Keratinocyte (primary cell): ENCODE measurements around the gene MRPL52. TPM values are rescaled to one million over a fixed set of nuclear protein-coding genes. Genes with fewer than 3 reads are reported as not detected.

ENCODE experiments used
- DNase-seq: peaks from one replicate; pipeline ENCODE4 v3.0.0-alpha.2; 2011; ENCODE audit warnings: low read depth, missing footprints, low spot score
- FAIRE-seq: peaks from 2 replicates; lab custom pipeline; 2011; peaks lifted over from hg19 to GRCh38; lab: Jason Lieb, UNC
- H2AFZ ChIP-seq: 2 replicates; pipeline ENCODE4 v1.6.0; 2012; ENCODE audit warnings: low read length, control low read depth, inconsistent platforms; ENCODE audit not compliant: control insufficient read depth
- H3K27ac ChIP-seq: 2 replicates; pipeline ENCODE4 v1.5.1; 2011; ENCODE audit warnings: low read length; ENCODE audit not compliant: control insufficient read depth, insufficient read depth
- H3K27me3 ChIP-seq: 3 replicates; pipeline ENCODE4 v1.6.0; 2011; ENCODE audit warnings: low read length; ENCODE audit not compliant: control insufficient read depth, insufficient read depth; ENCODE audit errors: extremely low read depth
- H3K36me3 ChIP-seq, 2 experiments: 2 replicates in 1 of 2; 3 replicates in 1 of 2; pipeline ENCODE4 v1.5.1; 2011; ENCODE audit warnings: low read length in 2 of 2, mild to moderate bottlenecking in 1 of 2; ENCODE audit not compliant: control insufficient read depth in 2 of 2, insufficient read depth in 2 of 2; ENCODE audit errors: extremely low read depth in 1 of 2
- H3K4me1 ChIP-seq: 3 replicates; pipeline ENCODE4 v1.5.1; 2011; ENCODE audit warnings: low read length; ENCODE audit not compliant: control insufficient read depth, insufficient read depth; ENCODE audit errors: extremely low read depth
- H3K4me2 ChIP-seq: 3 replicates; pipeline ENCODE4 v1.6.0; 2011; ENCODE audit warnings: low read depth, low read length; ENCODE audit not compliant: control insufficient read depth, insufficient read depth; ENCODE audit errors: extremely low read depth
- H3K4me3 ChIP-seq, 3 experiments: fragments of 200-600 bp in 1 of 3; sonication (generic) in 1 of 3; 2 replicates in 2 of 3; 3 replicates in 1 of 3; pipeline ENCODE4 v1.5.1; 2011 to 2016; ENCODE audit warnings: low read length in 3 of 3, mild to moderate bottlenecking in 3 of 3, control low read depth in 2 of 3, inconsistent platforms in 1 of 3, low read depth in 1 of 3, mixed read lengths in 1 of 3, mixed run types in 1 of 3, moderate library complexity in 1 of 3; ENCODE audit not compliant: control insufficient read depth in 2 of 3, insufficient read depth in 2 of 3; ENCODE audit errors: extremely low read depth in 1 of 3
- H3K79me2 ChIP-seq: 2 replicates; pipeline ENCODE4 v1.6.0; 2012; ENCODE audit warnings: low read length; ENCODE audit not compliant: control insufficient read depth, insufficient read depth
- H3K9ac ChIP-seq: 3 replicates; pipeline ENCODE4 v1.6.0; 2011; ENCODE audit warnings: low read length; ENCODE audit not compliant: control insufficient read depth, insufficient read depth; ENCODE audit errors: extremely low read depth
- H3K9me1 ChIP-seq: 3 replicates; pipeline ENCODE4 v1.6.0; 2011; ENCODE audit warnings: low read length; ENCODE audit not compliant: control insufficient read depth, insufficient read depth; ENCODE audit errors: extremely low read depth
- H3K9me3 ChIP-seq: 2 replicates; pipeline ENCODE4 v1.5.1; 2012; ENCODE audit warnings: low read depth, low read length; ENCODE audit not compliant: control insufficient read depth
- H4K20me1 ChIP-seq: 3 replicates; pipeline ENCODE4 v1.6.0; 2011; ENCODE audit warnings: low read length; ENCODE audit not compliant: control insufficient read depth, insufficient read depth; ENCODE audit errors: extremely low read depth
- CTCF ChIP-seq, 3 experiments: IDR thresholded peaks in 1 of 3; conservative IDR thresholded peaks in 1 of 3; optimal IDR thresholded peaks in 1 of 3; 2 replicates in 2 of 3; 3 replicates in 1 of 3; pipeline versions ENCODE3 to v1.5.1; 2011; ENCODE audit warnings: low read length in 3 of 3, mild to moderate bottlenecking in 3 of 3, moderate library complexity in 2 of 3, control low read depth in 1 of 3, inconsistent platforms in 1 of 3; ENCODE audit not compliant: insufficient read depth in 2 of 3; ENCODE audit errors: extremely low read depth in 1 of 3
- EZH2 ChIP-seq: IDR thresholded peaks from one replicate; pipeline ENCODE4 v1.6.1; 2012; ENCODE audit warnings: inconsistent platforms, mild to moderate bottlenecking, low read length, moderate library complexity
- dilution Hi-C: fragments of 300-500 bp; cut with MboI; formaldehyde crosslinking; loops from one replicate; pipeline ENCODE4 v1.7.0; 2020; ENCODE audit warnings: low sequenced_read_pairs; ENCODE audit not compliant: extremely low pct_ligation_motif_present
- polyA plus RNA-seq, 5 experiments: library from polyadenylated mRNA; depleted of rRNA in 3 of 5; stranded (reverse) in 3 of 5; stranded (forward) in 1 of 5; unstranded in 1 of 5; fragments of >200 nt; gene quantifications; 1 replicate in 1 of 5; 2 replicates in 3 of 5; 3 replicates in 1 of 5; pipeline versions ENCODE4 v1.2.1 to v1.2.3, GENCODE V29; 2011 to 2012; ENCODE audit warnings: missing spikeins in 2 of 5, low read depth in 1 of 5, low replicate concordance in 1 of 5

MRPL52 gene
- polyA plus RNA-seq, 1 donor (not counting 4 experiments of a cell fraction or from before 2014, with no cell fraction given), result 104 TPM

- no peak overlapping the region for H3K4me3 ChIP-seq
- peak overlapping the region; percentile 47 for H3K27ac ChIP-seq
- H2AFZ ChIP-seq, result no peak overlapping the region
- TF ChIP-seq CTCF (optimal IDR thresholded peaks at IDR 0.05 in 1 of 3, IDR thresholded peaks at IDR 0.05 in 1 of 3, conservative IDR thresholded peaks at IDR 0.05 in 1 of 3; ENCODE audit: extremely low read depth in 1 of 3, insufficient read depth in 2 of 3, low read length in 3 of 3), result no peak
- TF ChIP-seq EZH2, result no peak
- dilution Hi-C loops, result no loop called here
- H3K27me3 ChIP-seq, result no peaks in the 10 kb centered on the region
- H3K79me2 ChIP-seq, result peaks cover 30% of the 10 kb centered on the region
- H4K20me1 ChIP-seq, result no peaks in the 10 kb centered on the region
- H3K9me1 ChIP-seq, result no peaks in the 10 kb centered on the region
- FAIRE-seq, result no peak
- H3K36me3 ChIP-seq, result peaks cover 38 to 51% of the 10 kb centered on the region in 2 experiments
- DNase-seq, result no peak
- no peaks in the 10 kb centered on the region for H3K9me3 ChIP-seq
- H3K9ac ChIP-seq, result peak overlapping the region; percentile 28
- H3K4me1 ChIP-seq, result peaks cover 62% of the 10 kb centered on the region
- no peak overlapping the region for H3K4me2 ChIP-seq
These were observed 17.2 kb downstream of the MRPL52 start for GRCh38 chr14:22846811-22847307.

DNA sequence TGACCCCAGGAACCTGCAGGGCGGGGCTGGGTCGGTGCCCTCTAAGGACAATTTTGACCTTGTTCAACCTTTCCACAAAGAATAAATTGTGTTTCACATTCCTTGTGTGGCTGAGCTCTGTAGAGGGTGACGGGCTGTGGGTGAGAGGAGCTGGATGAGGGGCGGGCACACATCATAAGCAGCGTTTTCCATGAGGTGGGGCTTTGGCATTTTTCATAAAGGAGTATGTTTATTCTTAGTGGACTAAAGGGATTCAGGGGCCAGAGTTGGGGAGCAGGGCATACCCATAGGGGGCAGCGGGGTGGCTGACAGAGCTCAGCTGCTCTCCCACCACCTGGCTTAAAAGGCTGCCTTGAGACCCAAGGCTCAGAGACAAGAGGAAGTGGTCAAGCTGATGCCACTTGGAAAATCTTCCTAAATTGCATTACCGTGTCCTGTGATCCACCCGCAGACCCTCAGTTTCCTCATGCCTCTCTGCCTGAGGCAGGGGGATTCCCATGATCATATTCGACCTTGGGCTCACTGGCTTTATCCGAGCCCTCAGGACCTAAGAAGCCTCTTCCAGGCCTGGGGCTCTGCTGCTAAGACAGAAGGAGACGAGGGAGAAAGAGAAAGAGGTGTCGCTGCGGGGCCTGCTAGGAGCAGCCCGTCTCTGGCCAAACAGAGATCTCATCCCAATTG lies 18.1 kb downstream of the MRPL52 start:
- Histone ChIP-seq H3K4me1 (peaks cover 71% of the 10 kb centered on the region), H3K4me2 (peak overlapping the region; percentile 69), H3K9me1 (no peaks in the 10 kb centered on the region), H4K20me1 (no peaks in the 10 kb centered on the region), H3K4me3 (no peak overlapping the region), H3K79me2 (peaks cover 20% of the 10 kb centered on the region), H3K9me3 (no peaks in the 10 kb centered on the region), H3K9ac (peak overlapping the region; percentile 67), H3K36me3 (peaks cover 34 to 42% of the 10 kb centered on the region in 2 experiments), H3K27me3 (no peaks in the 10 kb centered on the region), H3K27ac (peak overlapping the region; percentile 84), H2AFZ (no peak overlapping the region)
- no peak for FAIRE-seq
- dilution Hi-C loops, result no loop called here
- no peak for DNase-seq
- TF ChIP-seq EZH2, result no peak
- peak in 1 of 3 experiments; percentile 16 for TF ChIP-seq CTCF (optimal IDR thresholded peaks at IDR 0.05 in 1 of 3, IDR thresholded peaks at IDR 0.05 in 1 of 3, conservative IDR thresholded peaks at IDR 0.05 in 1 of 3; ENCODE audit: extremely low read depth in 1 of 3, insufficient read depth in 2 of 3, low read length in 3 of 3)
